Activated T-helper 1 cell treated with anti-CD3 and anti-CD28 coated beads, Interleukin-2, amount 50 U/mL, for 16 hours (primary cell): ENCODE measurements around the gene UGT1A6.
"Not testable (repeated sequence)": the region's sequence is repeated elsewhere in the genome, so short reads cannot be mapped to it uniquely, and the experiment has no call there.

ENCODE experiments used
- DNase-seq, 2 donors: peaks; one replicate each; pipeline ENCODE4 v3.0.0-alpha.2; 2020; ENCODE audit warnings: low read depth in 1 of 2, low spot score in 1 of 2

UGT1A6 gene

GRCh38 chr2:233714121-233714520 is 21.4 kb downstream of the UGT1A6 start:
- DNase-seq: no peak

GRCh38 chr2:233718552-233718951 is 25.9 kb downstream of the UGT1A6 start, which contains the start of gene UGT1A4:
Gene UGT1A4, plus strand, starts transcription at chr2:233718736. Its CDS starts 85 bp downstream, at chr2:233718821.
- no peak for DNase-seq

- no peak for DNase-seq
Measured at GRCh38 chr2:233728723-233729301, 36.1 kb downstream of the UGT1A6 start, which contains the start of gene UGT1A3. Gene UGT1A3, plus strand, starts transcription at chr2:233729042. Its CDS starts 85 bp downstream, at chr2:233729127.

GRCh38 chr2:233736868-233737653 is 44.4 kb downstream of the UGT1A6 start:
- not testable (repeated sequence) for DNase-seq

- DNase-seq: no peak
Measured at GRCh38 chr2:233740870-233741269, 48.2 kb downstream of the UGT1A6 start.

GRCh38 chr2:233743464-233744259 is 51.0 kb downstream of the UGT1A6 start:
- no peak for DNase-seq

- no peak for DNase-seq
Measured at GRCh38 chr2:233745073-233745755, 52.5 kb downstream of the UGT1A6 start.

GRCh38 chr2:233745838-233746237 is 53.1 kb downstream of the UGT1A6 start:
- DNase-seq: not testable (repeated sequence)

GRCh38 chr2:233746475-233747282 is 54.0 kb downstream of the UGT1A6 start:
- no peak for DNase-seq

GRCh38 chr2:233747283-233747544 is 54.5 kb downstream of the UGT1A6 start:
- DNase-seq: no peak

- not testable (repeated sequence) for DNase-seq
Measured at GRCh38 chr2:233750689-233751088, 58.0 kb downstream of the UGT1A6 start.

GRCh38 chr2:233751212-233752009 is 58.7 kb downstream of the UGT1A6 start:
- DNase-seq: not testable (repeated sequence)

GRCh38 chr2:233754872-233755611 is 62.4 kb downstream of the UGT1A6 start:
- DNase-seq: no peak

GRCh38 chr2:233756429-233757081 is 63.9 kb downstream of the UGT1A6 start:
- no peak for DNase-seq

GRCh38 chr2:233758141-233758540 is 65.5 kb downstream of the UGT1A6 start:
- DNase-seq: no peak

GRCh38 chr2:233758849-233759248 is 66.2 kb downstream of the UGT1A6 start:
- no peak for DNase-seq

GRCh38 chr2:233760043-233760442 is 67.4 kb downstream of the UGT1A6 start, which contains the start of gene UGT1A1:
Gene UGT1A1, plus strand, starts transcription at chr2:233760270. Its CDS starts 18 bp downstream, at chr2:233760288.
- no peak for DNase-seq

GRCh38 chr2:233761040-233761769 is 68.5 kb downstream of the UGT1A6 start:
- DNase-seq: no peak
